Ishikawa (cell line): ENCODE results near the gene MARCO.

Experiments
- CREB1 ChIP-seq: IDR thresholded peaks from 2 replicates; pipeline ENCODE4 v1.6.1; 2012; ENCODE audit warnings: low read depth
- NFIC ChIP-seq: IDR thresholded peaks from 2 replicates; pipeline ENCODE4 v1.6.1; 2012
- RAD21 ChIP-seq: IDR thresholded peaks from 2 replicates; pipeline ENCODE4 v1.6.1; 2012; ENCODE audit warnings: low read depth
- TAF1 ChIP-seq: IDR thresholded peaks from 2 replicates; pipeline ENCODE4 v1.6.1; 2012; ENCODE audit warnings: low read depth, mild to moderate bottlenecking
- TEAD4 ChIP-seq: IDR thresholded peaks from 2 replicates; pipeline ENCODE4 v1.6.1; 2012
- TF ChIP-seq, protein P1 (sequence below): IDR thresholded peaks from 2 replicates; pipeline ENCODE4 v1.6.1; 2012
- TF ChIP-seq, protein P2 (sequence below): IDR thresholded peaks from 2 replicates; pipeline ENCODE4 v1.6.1; 2012; ENCODE audit warnings: low read depth, mild to moderate bottlenecking

- TF ChIP-seq TAF1 (no peak), CREB1 (no peak), NFIC (no peak), TEAD4 (no peak), RAD21 (no peak)
- TF ChIP-seq, protein P1, sequence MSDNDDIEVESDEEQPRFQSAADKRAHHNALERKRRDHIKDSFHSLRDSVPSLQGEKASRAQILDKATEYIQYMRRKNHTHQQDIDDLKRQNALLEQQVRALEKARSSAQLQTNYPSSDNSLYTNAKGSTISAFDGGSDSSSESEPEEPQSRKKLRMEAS, result no peak
- TF ChIP-seq, protein P2, sequence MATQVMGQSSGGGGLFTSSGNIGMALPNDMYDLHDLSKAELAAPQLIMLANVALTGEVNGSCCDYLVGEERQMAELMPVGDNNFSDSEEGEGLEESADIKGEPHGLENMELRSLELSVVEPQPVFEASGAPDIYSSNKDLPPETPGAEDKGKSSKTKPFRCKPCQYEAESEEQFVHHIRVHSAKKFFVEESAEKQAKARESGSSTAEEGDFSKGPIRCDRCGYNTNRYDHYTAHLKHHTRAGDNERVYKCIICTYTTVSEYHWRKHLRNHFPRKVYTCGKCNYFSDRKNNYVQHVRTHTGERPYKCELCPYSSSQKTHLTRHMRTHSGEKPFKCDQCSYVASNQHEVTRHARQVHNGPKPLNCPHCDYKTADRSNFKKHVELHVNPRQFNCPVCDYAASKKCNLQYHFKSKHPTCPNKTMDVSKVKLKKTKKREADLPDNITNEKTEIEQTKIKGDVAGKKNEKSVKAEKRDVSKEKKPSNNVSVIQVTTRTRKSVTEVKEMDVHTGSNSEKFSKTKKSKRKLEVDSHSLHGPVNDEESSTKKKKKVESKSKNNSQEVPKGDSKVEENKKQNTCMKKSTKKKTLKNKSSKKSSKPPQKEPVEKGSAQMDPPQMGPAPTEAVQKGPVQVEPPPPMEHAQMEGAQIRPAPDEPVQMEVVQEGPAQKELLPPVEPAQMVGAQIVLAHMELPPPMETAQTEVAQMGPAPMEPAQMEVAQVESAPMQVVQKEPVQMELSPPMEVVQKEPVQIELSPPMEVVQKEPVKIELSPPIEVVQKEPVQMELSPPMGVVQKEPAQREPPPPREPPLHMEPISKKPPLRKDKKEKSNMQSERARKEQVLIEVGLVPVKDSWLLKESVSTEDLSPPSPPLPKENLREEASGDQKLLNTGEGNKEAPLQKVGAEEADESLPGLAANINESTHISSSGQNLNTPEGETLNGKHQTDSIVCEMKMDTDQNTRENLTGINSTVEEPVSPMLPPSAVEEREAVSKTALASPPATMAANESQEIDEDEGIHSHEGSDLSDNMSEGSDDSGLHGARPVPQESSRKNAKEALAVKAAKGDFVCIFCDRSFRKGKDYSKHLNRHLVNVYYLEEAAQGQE, result no peak
Measured at GRCh38 chr2:118969734-118970395, 27.9 kb downstream of the MARCO start.
